Measurements from ENCODE around the gene RNF115. TPM values are rescaled to one million over a fixed set of nuclear protein-coding genes. Genes with fewer than 3 reads are reported as not detected.
"Not testable (repeated sequence)": the region's sequence is repeated elsewhere in the genome, so short reads cannot be mapped to it uniquely, and the experiment has no call there.

RNF115 gene
- total RNA-seq, 1 experiment from 2014 or later = 17.5 TPM

DNA sequence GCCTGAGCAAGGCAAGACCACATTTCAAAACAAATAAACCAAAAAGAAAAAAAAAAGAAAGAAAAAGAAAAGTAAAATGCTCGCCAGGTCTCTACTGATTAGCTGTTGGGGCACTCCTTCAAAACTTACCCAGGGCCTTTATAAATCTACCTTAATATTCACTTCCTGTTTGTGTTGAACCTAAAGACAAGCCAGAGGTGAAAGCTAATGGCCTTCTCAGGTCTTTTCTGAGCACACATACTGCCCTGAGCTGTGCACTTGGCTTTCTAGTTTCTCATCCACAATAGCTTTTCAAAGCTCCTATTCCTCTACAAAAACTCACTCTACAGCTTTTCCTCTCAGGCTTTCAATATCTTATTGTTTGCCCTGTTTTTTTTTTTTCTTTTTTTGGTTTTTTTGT lies 50.5 kb downstream of the RNF115 start:
- Histone ChIP-seq H3K4me3 (ENCODE audit: low read depth, low read length) (no peak overlapping the region), H3K36me3 (ENCODE audit: control insufficient read depth, insufficient read depth, low read length) (no peaks in the 10 kb centered on the region; the same call in 1 of the 2 replicates), H3K9me3 (no peaks in the 10 kb centered on the region), H3K27me3 (replicated peaks; ENCODE audit: control insufficient read depth, insufficient read depth, low read length) (no peaks in the 10 kb centered on the region), H3K4me1 (no peaks in the 10 kb centered on the region)
- peaks cover 11% of the 10 kb centered on the region for H3K4me1 Mint-ChIP-seq (ENCODE audit: low read depth, unreplicated experiment)
- H3K4me3 Mint-ChIP-seq (ENCODE audit: unreplicated experiment) = no peak overlapping the region
- DNase-seq = no peak
- H3K9me3 Mint-ChIP-seq (ENCODE audit: unreplicated experiment) = no peaks in the 10 kb centered on the region
- intact Hi-C loops (cut with micrococcal nuclease; ENCODE audit: unreplicated experiment) = no loop called here
- peaks cover 18% of the 10 kb centered on the region for H3K36me3 Mint-ChIP-seq (ENCODE audit: insufficient read depth, unreplicated experiment)
- ChIA-PET POLR2A (no interaction called here), CTCF (no interaction called here)
- no peaks in the 10 kb centered on the region for H3K27me3 Mint-ChIP-seq (ENCODE audit: insufficient read depth, unreplicated experiment)
- H3K27ac Mint-ChIP-seq (ENCODE audit: unreplicated experiment) = peak overlapping the region; percentile 83
- BruUV-seq (replicated peaks) = no TSS peak
- TF ChIP-seq, protein P1, sequence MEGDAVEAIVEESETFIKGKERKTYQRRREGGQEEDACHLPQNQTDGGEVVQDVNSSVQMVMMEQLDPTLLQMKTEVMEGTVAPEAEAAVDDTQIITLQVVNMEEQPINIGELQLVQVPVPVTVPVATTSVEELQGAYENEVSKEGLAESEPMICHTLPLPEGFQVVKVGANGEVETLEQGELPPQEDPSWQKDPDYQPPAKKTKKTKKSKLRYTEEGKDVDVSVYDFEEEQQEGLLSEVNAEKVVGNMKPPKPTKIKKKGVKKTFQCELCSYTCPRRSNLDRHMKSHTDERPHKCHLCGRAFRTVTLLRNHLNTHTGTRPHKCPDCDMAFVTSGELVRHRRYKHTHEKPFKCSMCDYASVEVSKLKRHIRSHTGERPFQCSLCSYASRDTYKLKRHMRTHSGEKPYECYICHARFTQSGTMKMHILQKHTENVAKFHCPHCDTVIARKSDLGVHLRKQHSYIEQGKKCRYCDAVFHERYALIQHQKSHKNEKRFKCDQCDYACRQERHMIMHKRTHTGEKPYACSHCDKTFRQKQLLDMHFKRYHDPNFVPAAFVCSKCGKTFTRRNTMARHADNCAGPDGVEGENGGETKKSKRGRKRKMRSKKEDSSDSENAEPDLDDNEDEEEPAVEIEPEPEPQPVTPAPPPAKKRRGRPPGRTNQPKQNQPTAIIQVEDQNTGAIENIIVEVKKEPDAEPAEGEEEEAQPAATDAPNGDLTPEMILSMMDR (IDR thresholded peaks at IDR 0.05; ENCODE audit: insufficient read depth in 1 of 2, low read depth in 1 of 2, low read length in 1 of 2, severe bottlenecking in 1 of 2, unreplicated experiment in 1 of 2) = no peak

- Mint-ChIP-seq H3K27ac (ENCODE audit: unreplicated experiment) (no peak overlapping the region), H3K9me3 (ENCODE audit: unreplicated experiment) (no peaks in the 10 kb centered on the region), H3K27me3 (ENCODE audit: insufficient read depth, unreplicated experiment) (no peaks in the 10 kb centered on the region), H3K4me3 (ENCODE audit: unreplicated experiment) (no peak overlapping the region), H3K4me1 (ENCODE audit: low read depth, unreplicated experiment) (peaks cover 11% of the 10 kb centered on the region), H3K36me3 (ENCODE audit: insufficient read depth, unreplicated experiment) (peaks cover 28% of the 10 kb centered on the region)
- no peaks in the 10 kb centered on the region; the same call in 1 of the 2 replicates for H3K36me3 ChIP-seq (ENCODE audit: control insufficient read depth, insufficient read depth, low read length)
- H3K4me3 ChIP-seq (ENCODE audit: low read depth, low read length) = no peak overlapping the region
- POLR2A ChIA-PET = no interaction called here
- TF ChIP-seq, protein P1 (IDR thresholded peaks at IDR 0.05; ENCODE audit: insufficient read depth in 1 of 2, low read depth in 1 of 2, low read length in 1 of 2, severe bottlenecking in 1 of 2, unreplicated experiment in 1 of 2) = no peak
- no TSS peak for BruUV-seq (replicated peaks)
- H3K9me3 ChIP-seq = no peaks in the 10 kb centered on the region
- H3K27me3 ChIP-seq (replicated peaks; ENCODE audit: control insufficient read depth, insufficient read depth, low read length) = no peaks in the 10 kb centered on the region
- CTCF ChIA-PET = no interaction called here
- DNase-seq = no peak
- peaks cover 4% of the 10 kb centered on the region; the same call in 1 of the 2 replicates for H3K4me1 ChIP-seq
- intact Hi-C loops (cut with micrococcal nuclease; ENCODE audit: unreplicated experiment) = no loop called here
Observed at GRCh38 chr1:145771056-145771455, 52.8 kb downstream of the RNF115 start.

DNA sequence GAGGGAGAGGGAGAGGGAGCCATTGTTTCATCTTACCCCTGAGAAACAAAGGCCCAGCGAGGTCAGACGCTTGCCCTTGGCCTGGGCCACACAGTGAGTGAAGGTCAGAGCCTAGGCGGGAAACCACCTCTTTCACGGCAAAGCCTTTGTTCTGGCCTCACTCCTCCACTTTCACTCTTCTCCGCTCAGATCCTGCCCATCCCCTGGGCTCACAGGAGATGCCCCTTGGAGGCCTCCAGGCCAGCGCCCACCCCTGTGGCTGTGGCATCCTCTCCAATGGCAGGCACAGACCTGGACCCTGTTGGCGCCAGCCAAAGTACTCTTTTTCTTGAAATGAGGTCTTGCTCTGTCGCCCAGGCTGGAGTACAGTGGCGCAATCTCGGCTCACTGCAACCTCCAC lies 55.9 kb downstream of the RNF115 start:
- peaks cover 28% of the 10 kb centered on the region for H3K4me1 ChIP-seq
- POLR2A ChIA-PET; BruUV-seq (replicated peaks); H3K4me3 Mint-ChIP-seq (ENCODE audit: unreplicated experiment); H3K4me3 ChIP-seq (ENCODE audit: low read depth, low read length); H3K27me3 Mint-ChIP-seq (ENCODE audit: insufficient read depth, unreplicated experiment); H3K36me3 ChIP-seq (ENCODE audit: control insufficient read depth, insufficient read depth, low read length); H3K27me3 ChIP-seq (replicated peaks; ENCODE audit: control insufficient read depth, insufficient read depth, low read length); H3K9me3 Mint-ChIP-seq (ENCODE audit: unreplicated experiment); H3K4me1 Mint-ChIP-seq (ENCODE audit: low read depth, unreplicated experiment); H3K9me3 ChIP-seq; CTCF ChIA-PET; intact Hi-C loops (cut with micrococcal nuclease; ENCODE audit: unreplicated experiment); DNase-seq; H3K27ac Mint-ChIP-seq (ENCODE audit: unreplicated experiment): not testable (repeated sequence)
- peaks cover 31% of the 10 kb centered on the region for H3K36me3 Mint-ChIP-seq (ENCODE audit: insufficient read depth, unreplicated experiment)

DNA sequence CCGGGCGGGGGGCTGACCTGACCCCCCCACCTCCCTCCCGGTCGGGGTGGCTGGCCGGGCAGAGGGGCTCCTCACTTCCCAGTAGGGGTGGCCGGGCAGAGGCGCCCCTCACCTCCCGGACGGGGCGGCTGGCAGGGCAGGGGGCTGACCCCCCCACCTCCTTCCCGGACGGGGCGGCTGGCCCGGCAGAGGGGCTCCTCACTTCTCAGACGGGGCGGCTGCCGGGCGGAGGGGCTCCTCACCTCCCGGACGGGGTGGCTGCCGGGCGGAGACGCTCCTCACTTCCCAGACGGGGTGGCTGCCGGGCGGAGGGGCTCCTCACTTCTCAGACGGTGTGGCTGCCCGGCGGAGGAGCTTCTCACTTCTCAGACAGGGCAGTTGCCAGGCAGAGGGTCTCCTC lies 57.0 kb downstream of the RNF115 start:
- H3K4me1 Mint-ChIP-seq (ENCODE audit: low read depth, unreplicated experiment); DNase-seq; POLR2A ChIA-PET; H3K9me3 Mint-ChIP-seq (ENCODE audit: unreplicated experiment); H3K27me3 ChIP-seq (replicated peaks; ENCODE audit: control insufficient read depth, insufficient read depth, low read length); H3K9me3 ChIP-seq; CTCF ChIA-PET; H3K27ac Mint-ChIP-seq (ENCODE audit: unreplicated experiment); intact Hi-C loops (cut with micrococcal nuclease; ENCODE audit: unreplicated experiment); H3K4me3 ChIP-seq (ENCODE audit: low read depth, low read length); H3K4me3 Mint-ChIP-seq (ENCODE audit: unreplicated experiment); H3K36me3 ChIP-seq (ENCODE audit: control insufficient read depth, insufficient read depth, low read length); BruUV-seq (replicated peaks); H3K27me3 Mint-ChIP-seq (ENCODE audit: insufficient read depth, unreplicated experiment): not testable (repeated sequence)
- peaks cover 38% of the 10 kb centered on the region for H3K4me1 ChIP-seq
- peaks cover 41% of the 10 kb centered on the region for H3K36me3 Mint-ChIP-seq (ENCODE audit: insufficient read depth, unreplicated experiment)

- H3K9me3 Mint-ChIP-seq (ENCODE audit: unreplicated experiment); H3K27me3 ChIP-seq (replicated peaks; ENCODE audit: control insufficient read depth, insufficient read depth, low read length); H3K36me3 ChIP-seq (ENCODE audit: control insufficient read depth, insufficient read depth, low read length); BruUV-seq (replicated peaks); H3K4me3 ChIP-seq (ENCODE audit: low read depth, low read length); H3K4me1 Mint-ChIP-seq (ENCODE audit: low read depth, unreplicated experiment); CTCF ChIA-PET; H3K27me3 Mint-ChIP-seq (ENCODE audit: insufficient read depth, unreplicated experiment): not testable (repeated sequence)
- peak; percentile 56 to 79 for DNase-seq
- intact Hi-C loops (cut with micrococcal nuclease; ENCODE audit: unreplicated experiment) = loop anchor here (1.0 kb wide), 1 partner anchor 25 kb away; no protein-coding TSS in a partner anchor
- Mint-ChIP-seq H3K4me3 (ENCODE audit: unreplicated experiment) (peak overlapping the region; percentile 16), H3K27ac (ENCODE audit: unreplicated experiment) (peak overlapping the region; percentile 86), H3K36me3 (ENCODE audit: insufficient read depth, unreplicated experiment) (peaks cover 46% of the 10 kb centered on the region)
- POLR2A ChIA-PET = interaction anchor here (0.6 to 1.0 kb wide), 2 partner anchors 36 to 58 kb away, joined by 4 to 5 read pairs; partner anchors contain the start of genes POLR3C and RNF115
- Histone ChIP-seq H3K4me1 (peaks cover 42% of the 10 kb centered on the region), H3K9me3 (peaks cover 17% of the 10 kb centered on the region)
Observed at GRCh38 chr1:145765585-145766360, 58.1 kb downstream of the RNF115 start.

Measured in Caco-2 (cell line).